AG08396 (cell line): ENCODE measurements around the gene ZSWIM3.

ENCODE experiments used
- DNase-seq: peaks from one replicate; pipeline ENCODE4 v3.0.0; 2012; ENCODE audit warnings: low spot score, mixed read lengths

Gene ZSWIM3

GRCh38 chr20:45910670-45911485 is 53.5 kb downstream of the ZSWIM3 start:
- peak; percentile 97 for DNase-seq

- peak; percentile 59 for DNase-seq
These were observed 54.3 kb downstream of the ZSWIM3 start, which contains the start of gene PLTP for GRCh38 chr20:45911486-45912343. PLTP (minus strand) TSS chr20:45912155; CDS start chr20:45911452, 703 bp downstream.

GRCh38 chr20:45912344-45912682 is 54.9 kb downstream of the ZSWIM3 start:
- DNase-seq = no peak

GRCh38 chr20:45913116-45913515 is 55.7 kb downstream of the ZSWIM3 start:
- no peak for DNase-seq

- DNase-seq = no peak
These were observed 60.4 kb downstream of the ZSWIM3 start for GRCh38 chr20:45917790-45918141.

- DNase-seq = no peak
These were observed 60.8 kb downstream of the ZSWIM3 start for GRCh38 chr20:45918182-45918737.

GRCh38 chr20:45918779-45919537 is 61.5 kb downstream of the ZSWIM3 start:
- no peak for DNase-seq

GRCh38 chr20:45919542-45920399 is 62.4 kb downstream of the ZSWIM3 start:
- DNase-seq = no peak

GRCh38 chr20:45920462-45921336 is 63.3 kb downstream of the ZSWIM3 start:
- DNase-seq = no peak

GRCh38 chr20:45921337-45922189 is 64.1 kb downstream of the ZSWIM3 start:
- DNase-seq = no peak

- DNase-seq = no peak
These were observed 67.2 kb downstream of the ZSWIM3 start for GRCh38 chr20:45924391-45925261.

- DNase-seq = no peak
These were observed 68.5 kb downstream of the ZSWIM3 start for GRCh38 chr20:45925821-45926506.

GRCh38 chr20:45926731-45927070 is 69.3 kb downstream of the ZSWIM3 start:
- no peak for DNase-seq

GRCh38 chr20:45927071-45927878 is 69.9 kb downstream of the ZSWIM3 start:
- DNase-seq = no peak
